Hypothalamus (tissue), 51 donors: ENCODE results near the gene FYN.
A peak's percentile ranks its signal among the peaks of the same experiment; 100 is the strongest.
"Not testable (repeated sequence)": the region's sequence is repeated elsewhere in the genome, so short reads cannot be mapped to it uniquely, and the experiment has no call there.

Source experiments
- DNase-seq, 51 donors: peaks; one replicate each; lab custom pipeline; 2025; lab: John Stamatoyannopoulos, UW

Gene FYN

GRCh38 chr6:111796310-111796918 lies 76.8 kb downstream of the FYN start:
- DNase-seq = no peak

GRCh38 chr6:111795558-111795957 lies 77.7 kb downstream of the FYN start:
- DNase-seq = no peak

GRCh38 chr6:111794727-111795452 lies 78.4 kb downstream of the FYN start:
- DNase-seq = no peak

GRCh38 chr6:111794300-111794699 lies 79.0 kb downstream of the FYN start:
- no peak for DNase-seq

GRCh38 chr6:111793711-111794111 lies 79.5 kb downstream of the FYN start:
- DNase-seq = no peak

GRCh38 chr6:111792914-111793700 lies 80.1 kb downstream of the FYN start:
- DNase-seq = no peak

- no peak for DNase-seq
These were observed 81.0 kb downstream of the FYN start for GRCh38 chr6:111792241-111792640.

GRCh38 chr6:111791415-111791814 lies 81.8 kb downstream of the FYN start:
- no peak for DNase-seq

- DNase-seq = peak in 2 of 51 donors; percentile 25 to 27
These were observed 83.7 kb downstream of the FYN start for GRCh38 chr6:111789598-111789997.

- peak in 2 of 51 donors; percentile 15 to 22 for DNase-seq
These were observed 84.6 kb downstream of the FYN start for GRCh38 chr6:111788379-111789276.

GRCh38 chr6:111786151-111786550 lies 87.1 kb downstream of the FYN start:
- not testable (repeated sequence) for DNase-seq

- DNase-seq = no peak
These were observed 88.8 kb downstream of the FYN start for GRCh38 chr6:111784433-111784832.

GRCh38 chr6:111782887-111783466 lies 90.3 kb downstream of the FYN start:
- DNase-seq = no peak

GRCh38 chr6:111782192-111782809 lies 91.0 kb downstream of the FYN start:
- no peak for DNase-seq

- DNase-seq = no peak
These were observed 92.1 kb downstream of the FYN start for GRCh38 chr6:111781041-111781708.

- no peak for DNase-seq
These were observed 92.9 kb downstream of the FYN start for GRCh38 chr6:111780393-111780792.

GRCh38 chr6:111779660-111780059 lies 93.6 kb downstream of the FYN start:
- no peak for DNase-seq

GRCh38 chr6:111779031-111779430 lies 94.2 kb downstream of the FYN start:
- no peak for DNase-seq

GRCh38 chr6:111777357-111777756 lies 95.9 kb downstream of the FYN start:
- no peak for DNase-seq
